ENCODE results near the gene RPN1. TPM values are rescaled to one million over a fixed set of nuclear protein-coding genes. Genes with fewer than 3 reads are reported as not detected.
"Not testable (repeated sequence)": the region's sequence is repeated elsewhere in the genome, so short reads cannot be mapped to it uniquely, and the experiment has no call there.

The RPN1 gene
- total RNA-seq, 1 experiment from 2014 or later = 383 TPM

GRCh38 chr3:128653993-128654805 lies 3.6 kb upstream of the RPN1 start:
- in situ Hi-C loops (cut with HindIII; ENCODE audit: low sequenced_read_pairs); DNase-seq (ENCODE audit: low spot score): not testable (repeated sequence)

- in situ Hi-C loops (cut with HindIII; ENCODE audit: low sequenced_read_pairs); DNase-seq (ENCODE audit: low spot score): not testable (repeated sequence)
Measured at GRCh38 chr3:128653383-128653992, 2.9 kb upstream of the RPN1 start.

DNA sequence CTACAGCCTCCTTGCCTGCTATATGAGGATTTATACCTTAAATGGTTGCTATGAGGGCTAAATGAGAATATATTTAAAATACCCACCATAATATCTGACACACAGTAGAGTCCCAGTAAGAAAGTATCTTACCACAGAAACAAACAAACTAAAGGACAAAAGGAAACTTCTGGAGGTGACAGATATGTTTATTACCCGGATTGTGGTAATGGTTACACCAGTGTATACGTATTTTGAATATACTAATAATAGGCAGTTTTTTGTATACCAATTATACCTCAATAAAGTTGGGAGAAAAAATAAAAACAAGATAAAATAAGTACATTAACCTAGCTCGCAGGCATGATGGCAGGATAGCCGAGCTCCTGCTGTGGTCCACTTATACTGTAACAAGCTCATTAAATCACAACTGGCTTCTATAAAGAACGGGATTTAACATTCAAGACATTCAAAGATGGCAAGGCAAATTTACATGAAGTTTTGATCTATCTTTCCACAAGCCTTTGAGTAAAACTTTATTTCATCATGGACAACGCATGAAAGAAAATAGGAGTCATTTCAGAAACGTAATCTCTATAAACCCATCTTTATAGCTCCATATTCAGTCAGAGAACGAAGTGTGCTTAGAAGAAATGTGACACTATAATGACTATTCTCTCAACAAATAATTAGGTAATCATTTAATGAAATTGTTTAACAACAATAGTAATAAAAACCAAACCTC lies 1.5 kb downstream of the RPN1 start:
- no peak for DNase-seq (ENCODE audit: low spot score)
- in situ Hi-C loops (cut with HindIII; ENCODE audit: low sequenced_read_pairs) = no loop called here

GRCh38 chr3:128648402-128648801 lies 2.2 kb downstream of the RPN1 start:
- no peak for DNase-seq (ENCODE audit: low spot score)
- in situ Hi-C loops (cut with HindIII; ENCODE audit: low sequenced_read_pairs) = no loop called here

DNA sequence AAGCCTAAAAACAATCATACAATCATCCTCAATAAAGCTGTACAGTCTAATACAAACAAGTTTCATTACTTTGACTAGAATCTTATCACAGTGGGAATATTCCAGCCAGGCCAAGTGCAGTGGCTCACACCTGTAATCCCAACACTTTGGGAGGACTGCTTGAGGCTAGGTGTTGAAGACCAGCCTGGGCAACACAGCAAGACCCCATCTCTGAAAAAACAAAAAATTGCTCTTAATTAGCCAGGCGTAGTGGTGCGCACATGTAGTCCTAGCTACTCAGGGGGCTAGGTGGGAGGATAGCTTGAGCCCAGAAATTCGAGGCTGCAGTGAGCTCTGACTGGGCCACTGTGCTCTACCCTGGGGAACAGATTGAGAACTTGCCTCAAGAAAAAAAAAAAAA lies 3.3 kb downstream of the RPN1 start:
- in situ Hi-C loops (cut with HindIII; ENCODE audit: low sequenced_read_pairs) = no loop called here
- no peak for DNase-seq (ENCODE audit: low spot score)

DNA sequence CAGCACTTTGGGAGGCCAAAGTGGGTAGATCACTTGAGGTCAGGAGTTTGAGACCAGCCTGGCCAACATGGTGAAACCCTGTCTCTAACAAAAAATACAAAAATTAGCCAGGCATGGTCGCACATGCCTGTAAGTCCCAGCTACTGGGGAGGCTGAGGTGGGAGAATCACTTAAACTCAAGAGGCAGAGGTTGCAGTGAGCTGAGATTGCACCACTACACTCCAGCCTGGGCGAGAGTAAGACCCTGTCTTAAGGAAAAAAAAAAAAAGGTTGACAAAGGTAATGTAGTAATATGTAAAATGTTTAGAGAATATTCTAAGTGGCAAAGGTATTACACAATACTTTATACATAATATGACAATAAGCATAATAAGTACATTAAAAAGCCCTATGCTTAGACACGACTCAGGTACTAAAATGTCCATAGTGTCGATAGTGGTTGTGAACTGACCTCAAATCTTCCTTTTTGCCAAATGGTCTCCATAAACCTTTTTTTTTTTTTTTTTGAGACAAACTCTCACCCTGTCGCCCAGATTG lies 16.5 kb downstream of the RPN1 start:
- in situ Hi-C loops (cut with HindIII; ENCODE audit: low sequenced_read_pairs) = no loop called here
- DNase-seq (ENCODE audit: low spot score) = no peak

DNA sequence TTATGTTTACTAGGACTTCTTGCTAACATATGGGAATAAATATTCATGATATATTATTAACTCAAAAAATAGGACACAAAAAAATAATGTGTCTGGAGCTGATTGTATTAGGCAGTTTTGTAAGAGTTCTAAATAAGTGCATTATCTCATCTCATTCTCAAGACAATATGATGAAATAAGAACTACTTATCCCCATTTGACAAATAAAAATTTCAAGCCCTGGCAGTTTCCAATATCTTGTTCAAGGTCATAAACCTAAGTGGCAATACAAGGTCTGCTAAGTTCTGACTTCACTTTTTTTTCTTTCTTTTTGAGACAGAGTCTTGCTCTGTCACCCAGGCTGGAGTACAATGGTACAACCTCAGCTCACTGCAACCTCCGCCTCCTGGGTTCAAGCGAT lies 18.3 kb downstream of the RPN1 start:
- DNase-seq (ENCODE audit: low spot score) = no peak
- in situ Hi-C loops (cut with HindIII; ENCODE audit: low sequenced_read_pairs) = no loop called here

DNA sequence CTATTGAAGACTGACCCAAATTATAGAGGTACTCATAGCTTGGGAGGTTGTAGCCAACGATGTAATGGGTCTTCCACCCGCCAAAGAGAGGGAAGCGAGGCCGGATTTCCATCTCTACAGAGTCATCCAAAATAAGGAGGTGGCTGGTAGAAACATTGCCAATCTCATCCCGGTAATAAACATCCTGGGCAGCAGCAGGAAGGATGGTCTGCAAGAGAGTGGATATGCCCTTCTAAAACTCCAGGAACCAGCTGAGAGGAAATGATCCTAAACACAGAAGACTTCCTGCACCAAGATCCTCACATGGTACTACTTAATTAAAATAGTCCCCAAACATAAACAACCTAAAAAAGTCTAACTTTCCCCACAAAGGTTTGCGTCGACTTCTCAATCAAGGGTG lies 20.7 kb downstream of the RPN1 start:
- in situ Hi-C loops (cut with HindIII; ENCODE audit: low sequenced_read_pairs) = no loop called here
- no peak for DNase-seq (ENCODE audit: low spot score)

DNA sequence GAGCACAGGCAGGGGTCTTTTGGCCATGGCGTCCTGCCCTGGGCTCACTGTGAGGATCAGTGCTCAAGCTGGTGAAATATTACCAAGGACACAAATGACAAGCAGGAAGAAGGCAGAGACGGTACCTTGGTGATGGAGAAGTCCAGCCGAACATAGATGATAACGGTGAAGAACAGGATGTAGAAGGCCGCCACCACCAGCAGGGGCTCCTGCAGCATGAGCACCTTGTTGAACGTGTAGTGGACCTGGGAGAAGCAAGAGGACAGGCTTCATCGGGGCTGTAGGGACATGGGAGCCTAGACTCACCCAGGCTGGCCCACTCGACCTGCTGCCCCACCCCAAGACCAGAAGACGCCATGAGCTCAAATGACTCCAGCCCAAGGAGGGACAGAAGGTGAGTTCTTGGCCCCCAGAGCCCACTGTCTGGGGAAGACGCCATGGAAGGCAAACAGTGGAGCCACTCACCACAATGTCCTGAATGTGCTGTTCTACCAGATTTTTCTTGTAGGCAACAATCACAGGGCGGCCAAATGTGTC lies 25.1 kb downstream of the RPN1 start:
- in situ Hi-C loops (cut with HindIII; ENCODE audit: low sequenced_read_pairs) = no loop called here
- no peak for DNase-seq (ENCODE audit: low spot score)

DNA sequence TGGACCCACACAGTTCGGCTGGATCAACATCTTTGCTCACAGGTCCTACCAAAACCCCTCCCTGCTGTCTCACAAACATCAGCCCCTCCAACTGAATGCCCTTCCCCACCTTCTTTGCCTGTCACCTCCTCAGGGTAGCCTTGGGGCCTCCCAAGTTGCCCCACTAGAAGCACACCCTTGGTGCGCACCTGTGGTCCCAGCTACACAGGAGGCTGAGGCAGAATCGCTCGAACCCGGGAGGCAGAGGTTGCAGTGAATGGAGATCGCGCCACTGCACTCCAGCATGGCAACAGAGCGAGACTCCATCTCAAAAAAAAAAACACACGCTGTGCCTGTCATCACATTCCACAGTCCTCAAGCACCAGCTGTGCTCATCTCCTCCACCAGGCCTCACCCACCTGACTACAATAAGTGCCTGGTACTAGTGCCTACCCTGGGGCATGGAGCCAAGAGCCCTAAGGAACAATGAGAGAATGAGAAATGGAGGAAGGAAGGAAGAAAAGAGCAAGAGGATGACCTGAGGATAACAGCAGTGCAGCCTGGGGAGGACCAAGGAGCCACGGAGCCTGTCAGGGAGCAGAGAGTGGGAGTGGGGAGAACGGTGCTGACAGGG lies 26.0 kb downstream of the RPN1 start:
- in situ Hi-C loops (cut with HindIII; ENCODE audit: low sequenced_read_pairs) = no loop called here
- DNase-seq (ENCODE audit: low spot score) = no peak

- no peak for DNase-seq (ENCODE audit: low spot score)
- in situ Hi-C loops (cut with HindIII; ENCODE audit: low sequenced_read_pairs) = no loop called here
Measured at GRCh38 chr3:128623762-128624176, 26.8 kb downstream of the RPN1 start.

DNA sequence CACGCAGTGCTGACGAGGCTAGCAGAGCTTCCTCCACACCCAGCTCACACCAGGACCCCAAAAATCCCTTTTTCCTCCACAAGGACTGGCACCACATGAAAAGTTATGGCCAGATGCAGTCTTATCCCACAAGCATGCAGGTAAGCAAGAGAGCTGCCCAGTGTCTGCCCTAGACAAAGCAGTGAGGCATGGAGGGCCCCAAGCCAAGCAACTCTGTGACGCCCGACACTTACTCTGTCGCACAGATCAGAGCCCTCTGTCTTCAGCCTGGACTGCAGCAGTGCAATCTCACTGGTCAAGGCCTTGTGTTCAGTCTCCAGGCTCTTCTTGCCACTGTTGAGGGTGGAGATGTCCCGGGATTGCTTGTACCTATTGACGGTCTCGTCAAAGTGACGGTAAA lies 28.7 kb downstream of the RPN1 start:
- DNase-seq (ENCODE audit: low spot score) = no peak
- in situ Hi-C loops (cut with HindIII; ENCODE audit: low sequenced_read_pairs) = no loop called here

- DNase-seq (ENCODE audit: low spot score) = no peak
- in situ Hi-C loops (cut with HindIII; ENCODE audit: low sequenced_read_pairs) = no loop called here
Measured at GRCh38 chr3:128621234-128621633, 29.4 kb downstream of the RPN1 start.

DNA sequence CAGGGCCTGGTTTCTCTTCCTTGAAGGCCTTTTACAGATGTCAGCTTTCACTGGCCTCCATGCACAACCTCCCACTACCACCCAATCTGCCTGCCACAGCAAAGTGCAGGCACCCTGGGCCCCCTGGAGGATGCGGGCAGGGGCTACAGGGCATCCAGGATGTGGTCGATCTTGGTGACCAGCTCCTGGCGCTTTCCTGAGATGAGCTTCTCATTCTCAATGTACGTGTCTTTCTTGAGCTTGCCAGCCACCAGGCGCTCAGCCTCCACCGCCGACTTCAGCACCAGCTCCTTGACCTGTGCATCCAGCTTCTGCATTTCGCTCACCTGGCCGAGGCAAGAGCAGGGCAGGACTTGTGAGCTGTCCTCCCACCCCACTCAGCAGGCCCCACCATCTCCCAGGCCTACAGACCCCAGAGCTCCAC lies 30.3 kb downstream of the RPN1 start:
- in situ Hi-C loops (cut with HindIII; ENCODE audit: low sequenced_read_pairs) = no loop called here
- no peak for DNase-seq (ENCODE audit: low spot score)

DNA sequence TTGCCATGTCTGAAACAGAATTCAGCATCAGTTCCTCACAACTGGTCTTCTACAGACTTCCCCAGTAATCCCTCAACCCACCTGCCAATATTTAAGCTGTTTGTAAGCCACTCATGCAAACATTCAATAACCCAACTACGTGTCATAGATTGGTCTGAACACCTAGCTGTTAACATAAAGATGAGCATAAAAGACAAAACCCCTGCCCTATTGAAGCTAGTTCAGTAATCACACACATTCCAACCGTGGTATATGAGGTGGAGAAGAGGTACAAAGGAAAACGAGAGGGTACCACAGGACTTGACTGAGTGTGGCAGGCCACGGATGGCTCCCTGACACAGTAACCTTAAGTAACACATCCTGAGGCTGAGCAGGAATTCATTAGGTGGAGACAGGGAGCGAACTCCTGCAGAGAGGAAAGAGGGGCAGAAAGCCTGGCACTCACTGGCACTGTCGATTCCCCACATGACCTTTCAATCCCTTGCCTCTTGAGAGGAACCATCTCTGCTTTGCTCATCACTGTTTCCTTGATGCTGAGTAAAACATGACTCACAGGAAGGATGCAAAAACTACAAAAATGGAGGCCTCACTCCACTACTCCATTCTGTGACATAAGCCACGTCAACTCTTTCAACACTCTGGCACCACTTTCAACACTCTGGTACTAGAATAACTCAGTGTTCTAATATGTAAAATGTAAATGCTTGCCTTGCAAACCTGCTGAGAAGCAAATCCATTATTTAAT lies 31.3 kb downstream of the RPN1 start:
- in situ Hi-C loops (cut with HindIII; ENCODE audit: low sequenced_read_pairs) = no loop called here

DNA sequence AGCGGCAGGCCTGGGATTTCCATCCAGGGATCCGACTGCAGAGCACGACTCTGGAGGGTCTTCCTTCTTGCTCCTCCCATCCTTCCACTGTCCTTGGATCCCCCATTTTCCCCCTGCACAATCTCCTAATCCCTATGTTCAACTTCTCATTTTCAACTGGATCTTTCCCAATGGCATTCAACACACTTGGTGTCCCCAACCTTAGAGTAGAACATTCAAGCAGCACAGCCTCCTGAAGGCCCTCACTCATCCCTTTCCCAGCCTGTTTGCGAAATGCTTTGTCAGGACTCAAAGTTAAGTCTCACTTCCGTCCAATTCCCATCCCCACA lies 32.3 kb downstream of the RPN1 start:
- no peak for DNase-seq (ENCODE audit: low spot score)
- in situ Hi-C loops (cut with HindIII; ENCODE audit: low sequenced_read_pairs) = no loop called here

More for the DNA sequence above, 31.3 kb downstream of the RPN1 start:
- DNase-seq (ENCODE audit: low spot score) = no peak

DNA sequence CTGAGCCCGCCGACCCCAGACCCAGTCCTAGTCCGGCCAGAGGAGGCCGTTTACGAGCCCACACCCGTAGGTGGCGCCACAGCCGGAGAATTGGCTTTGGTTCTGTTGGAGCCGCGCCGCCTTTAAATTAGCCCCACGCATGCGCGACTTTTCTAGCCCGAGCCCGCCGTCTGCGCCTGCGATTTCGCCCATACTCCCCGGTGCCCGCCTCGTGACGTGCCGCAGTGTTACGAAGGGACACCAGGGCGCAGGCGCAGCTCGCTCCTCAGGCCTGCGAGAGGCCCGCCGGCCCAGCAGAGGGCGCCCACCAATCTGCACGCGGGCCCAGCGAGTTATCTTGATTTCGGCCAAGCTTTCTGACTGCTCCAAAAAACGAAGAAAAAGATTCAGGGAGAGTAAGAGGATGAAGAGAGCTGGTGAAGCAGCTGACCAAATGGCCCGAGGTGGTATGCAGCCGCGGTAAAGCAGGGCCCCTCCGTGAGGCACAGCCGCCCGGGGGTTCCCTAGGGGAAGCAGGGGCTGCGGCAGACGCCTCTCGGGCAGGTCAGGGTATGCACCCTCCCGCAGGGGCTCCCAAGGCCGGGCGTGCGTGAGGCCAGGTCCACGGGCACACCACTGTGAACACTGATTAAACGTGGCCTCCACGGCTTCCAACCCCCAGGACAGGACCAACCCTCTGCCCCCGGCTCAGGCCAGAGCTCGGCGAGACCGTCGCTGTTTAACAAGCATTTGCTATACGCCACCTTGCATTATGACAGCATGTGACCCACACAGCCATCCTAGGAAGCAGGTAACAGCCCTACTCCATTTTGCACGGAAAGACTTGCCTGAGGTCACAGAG lies 32.8 kb downstream of the RPN1 start:
- in situ Hi-C loops (cut with HindIII; ENCODE audit: low sequenced_read_pairs) = no loop called here
- peak; percentile 94 for DNase-seq (ENCODE audit: low spot score)

- in situ Hi-C loops (cut with HindIII; ENCODE audit: low sequenced_read_pairs) = no loop called here
- no peak for DNase-seq (ENCODE audit: low spot score)
Measured at GRCh38 chr3:128617270-128617556, 33.4 kb downstream of the RPN1 start.
